Gastroesophageal sphincter (tissue), 4 donors: Measurements from ENCODE around the gene NR3C1. TPM values are rescaled to one million over a fixed set of nuclear protein-coding genes. Genes with fewer than 3 reads are reported as not detected.

Source experiments
- ATAC-seq: fragments of 150-250 bp; one replicate; pipeline ENCODE4 v1.9.1; 2016; ENCODE audit warnings: mild to moderate bottlenecking, moderate library complexity
- H3K27ac ChIP-seq, 4 donors: fragments of 200-600 bp; sonication (generic) in 3 of 4; 1 replicate in 3 of 4; 2 replicates in 1 of 4; pipeline ENCODE4 v1.5.1; 2016 to 2019
- H3K27me3 ChIP-seq: fragments of 200-600 bp; sonication (generic); one replicate; pipeline ENCODE4 v1.5.1; 2019
- H3K36me3 ChIP-seq, 2 donors: fragments of 200-600 bp; sonication (generic); one replicate each; pipeline ENCODE4 v1.5.1; 2019; ENCODE audit warnings: control low read depth in 1 of 2
- H3K4me1 ChIP-seq, 3 donors: fragments of 200-600 bp; sonication (generic); 1 replicate in 2 of 3; 2 replicates in 1 of 3; pipeline ENCODE4 v1.5.1; 2016 to 2019; ENCODE audit warnings: control low read depth in 2 of 3
- H3K4me3 ChIP-seq, 2 donors: fragments of 200-600 bp; sonication (generic); one replicate each; pipeline ENCODE4 v1.5.1; 2019; ENCODE audit warnings: mild to moderate bottlenecking in 1 of 2, moderate library complexity in 1 of 2
- H3K9me3 ChIP-seq, 3 donors: fragments of 200-600 bp; sonication (generic); one replicate each; pipeline ENCODE4 v1.5.1; 2017 to 2019; ENCODE audit warnings: control low read depth in 2 of 3
- EP300 ChIP-seq: sonication (generic); formaldehyde crosslinking; IDR thresholded peaks from one replicate; pipeline ENCODE4 v1.6.1; 2017; ENCODE audit warnings: antibody characterized with exemption, mild to moderate bottlenecking
- POLR2A ChIP-seq, 2 donors: fragments of 450-650 bp; IDR thresholded peaks; one replicate each; pipeline ENCODE4 v1.6.1; 2017; ENCODE audit warnings: antibody characterized with exemption in 2 of 2, mild to moderate bottlenecking in 2 of 2, moderate library complexity in 1 of 2
- POLR2AphosphoS5 ChIP-seq: sonication (generic); formaldehyde crosslinking; IDR thresholded peaks from one replicate; pipeline ENCODE4 v1.6.1; 2017; ENCODE audit warnings: antibody characterized with exemption
- WGBS, 2 donors: methylation state at CpG; one replicate each; pipeline ENCODE4 v1.1.5; 2018; ENCODE audit warnings: low coverage in 1 of 2; 5-methylcytosine and 5-hydroxymethylcytosine counted together
- total RNA-seq, 4 donors: library from RNA; depleted of rRNA; stranded (reverse); fragments of >200 nt; gene quantifications; one replicate each; pipeline ENCODE4 v1.1.0, GENCODE V29; 2016
- TF ChIP-seq, protein P1 (sequence below), 4 experiments: fragments of 200-600 bp in 2 of 4; fragments of 450-650 bp in 2 of 4; sonication (generic) in 1 of 4; IDR thresholded peaks; one replicate each; pipeline ENCODE4 v1.5.1; 2017 to 2019; ENCODE audit warnings: antibody characterized with exemption in 4 of 4, mild to moderate bottlenecking in 2 of 4, moderate library complexity in 2 of 4

The NR3C1 gene
- total RNA-seq, 4 donors from 2014 or later: 69.7 to 103 (median 85.6) TPM

DNA sequence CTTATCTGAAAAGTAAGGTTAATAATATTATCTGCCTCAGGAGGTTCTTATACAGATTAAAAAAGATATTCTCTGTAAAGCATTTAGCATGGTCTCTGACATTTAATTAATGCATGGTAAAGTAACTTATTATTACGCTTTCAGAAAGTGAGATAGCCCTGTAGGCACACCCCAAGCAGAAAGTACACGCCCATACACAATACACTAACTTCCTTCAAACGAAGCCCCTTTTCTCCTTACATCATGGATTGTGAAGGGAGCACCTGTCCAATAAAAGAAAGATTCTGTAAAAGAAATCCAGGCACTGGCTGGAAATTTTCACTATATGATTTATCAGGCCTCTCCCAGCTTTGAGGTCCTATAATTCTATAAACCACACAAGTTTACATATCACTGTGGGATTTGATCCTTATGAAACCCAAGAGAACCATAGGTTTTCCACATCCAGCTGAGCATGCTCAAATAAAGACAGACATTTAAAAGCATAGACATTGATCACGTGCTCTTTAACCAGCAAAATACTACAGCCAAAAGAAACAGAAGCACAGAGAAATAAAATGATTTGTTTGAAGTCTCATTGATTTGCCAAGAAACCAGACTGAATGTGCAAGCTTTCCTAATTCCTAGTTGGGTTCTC lies 14.1 kb upstream of the NR3C1 start:
- no peak overlapping the region for H3K27ac ChIP-seq
- 87 to 90% methylated on average over 4 of the region's 4 CpGs for WGBS, 2 donors
- no peaks in the 10 kb centered on the region for H3K9me3 ChIP-seq
- no peaks in the 10 kb centered on the region for H3K27me3 ChIP-seq
- ATAC-seq: no peak
- no peaks in the 10 kb centered on the region for H3K36me3 ChIP-seq
- TF ChIP-seq EP300 (no peak), POLR2AphosphoS5 (no peak), POLR2A (IDR thresholded peaks at IDR 0.05) (no peak)
- TF ChIP-seq, protein P1, sequence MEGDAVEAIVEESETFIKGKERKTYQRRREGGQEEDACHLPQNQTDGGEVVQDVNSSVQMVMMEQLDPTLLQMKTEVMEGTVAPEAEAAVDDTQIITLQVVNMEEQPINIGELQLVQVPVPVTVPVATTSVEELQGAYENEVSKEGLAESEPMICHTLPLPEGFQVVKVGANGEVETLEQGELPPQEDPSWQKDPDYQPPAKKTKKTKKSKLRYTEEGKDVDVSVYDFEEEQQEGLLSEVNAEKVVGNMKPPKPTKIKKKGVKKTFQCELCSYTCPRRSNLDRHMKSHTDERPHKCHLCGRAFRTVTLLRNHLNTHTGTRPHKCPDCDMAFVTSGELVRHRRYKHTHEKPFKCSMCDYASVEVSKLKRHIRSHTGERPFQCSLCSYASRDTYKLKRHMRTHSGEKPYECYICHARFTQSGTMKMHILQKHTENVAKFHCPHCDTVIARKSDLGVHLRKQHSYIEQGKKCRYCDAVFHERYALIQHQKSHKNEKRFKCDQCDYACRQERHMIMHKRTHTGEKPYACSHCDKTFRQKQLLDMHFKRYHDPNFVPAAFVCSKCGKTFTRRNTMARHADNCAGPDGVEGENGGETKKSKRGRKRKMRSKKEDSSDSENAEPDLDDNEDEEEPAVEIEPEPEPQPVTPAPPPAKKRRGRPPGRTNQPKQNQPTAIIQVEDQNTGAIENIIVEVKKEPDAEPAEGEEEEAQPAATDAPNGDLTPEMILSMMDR (IDR thresholded peaks at IDR 0.05): no peak
- H3K4me1 ChIP-seq: peaks cover 0 to 5% (median 0%) of the 10 kb centered on the region in 3 donors
- H3K4me3 ChIP-seq: no peak overlapping the region

DNA sequence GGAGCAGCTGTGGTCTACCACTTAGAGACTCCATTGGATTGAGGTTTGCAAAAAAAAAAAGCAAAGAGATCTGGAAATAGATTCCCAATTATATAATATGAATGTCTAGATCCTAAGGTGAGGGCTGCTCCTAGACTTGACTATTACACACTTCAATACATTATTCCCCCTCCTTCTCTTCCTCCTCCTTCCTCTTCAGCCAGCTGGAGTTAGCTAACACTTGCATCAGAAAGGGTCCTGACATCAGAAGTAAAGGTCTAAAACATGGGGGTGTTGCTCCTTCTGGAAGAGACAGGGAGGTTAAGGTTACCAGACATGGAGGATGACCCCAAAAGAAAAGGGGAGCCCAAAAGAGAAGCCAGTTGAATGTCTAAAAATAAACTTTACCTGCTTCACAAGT lies 12.9 kb upstream of the NR3C1 start:
- no peaks in the 10 kb centered on the region for H3K36me3 ChIP-seq
- TF ChIP-seq EP300 (no peak), POLR2A (IDR thresholded peaks at IDR 0.05) (no peak), POLR2AphosphoS5 (no peak)
- TF ChIP-seq, protein P1 (IDR thresholded peaks at IDR 0.05): no peak
- no peak for ATAC-seq
- no peaks in the 10 kb centered on the region for H3K27me3 ChIP-seq
- no peak overlapping the region for H3K27ac ChIP-seq
- H3K4me1 ChIP-seq: peaks cover 0 to 5% (median 0%) of the 10 kb centered on the region in 3 donors
- H3K9me3 ChIP-seq: no peaks in the 10 kb centered on the region
- H3K4me3 ChIP-seq: no peak overlapping the region

DNA sequence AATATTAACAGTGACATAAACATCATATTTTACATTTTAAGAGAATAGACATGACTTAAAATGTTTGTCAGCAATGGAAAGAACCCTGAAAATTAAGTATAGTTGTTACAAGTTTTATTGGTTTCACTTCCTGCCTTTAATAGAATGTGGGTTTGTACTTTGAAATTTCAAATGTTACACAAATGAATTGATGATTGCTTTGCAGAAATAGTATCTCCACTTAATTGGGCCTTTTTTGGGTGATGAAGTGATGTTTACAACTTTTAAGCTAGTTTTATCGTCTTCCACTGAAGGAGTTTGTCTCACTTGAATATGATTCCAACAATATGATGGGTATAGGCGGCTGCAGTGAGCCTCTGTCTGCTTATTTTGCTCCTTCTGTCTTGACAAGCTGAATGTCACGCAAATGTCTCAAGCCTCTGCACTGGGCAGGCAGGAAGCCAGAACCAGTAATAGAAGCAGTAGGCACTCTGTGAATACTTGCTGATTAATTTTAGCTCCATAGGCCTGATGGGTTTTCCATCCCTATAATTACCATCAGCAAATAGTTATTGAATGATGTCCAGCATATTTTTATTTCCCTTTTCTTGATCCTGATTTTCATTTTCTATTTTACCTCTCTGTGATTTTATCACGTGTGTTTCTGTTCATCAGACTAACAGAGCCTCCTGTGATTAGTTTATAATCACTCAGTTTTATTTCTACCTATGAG lies 10.6 kb upstream of the NR3C1 start:
- no peak overlapping the region for H3K27ac ChIP-seq
- no peak for ATAC-seq
- no peak overlapping the region for H3K4me3 ChIP-seq
- no peaks in the 10 kb centered on the region for H3K27me3 ChIP-seq
- H3K36me3 ChIP-seq: no peaks in the 10 kb centered on the region
- TF ChIP-seq POLR2A (IDR thresholded peaks at IDR 0.05) (no peak), POLR2AphosphoS5 (no peak)
- no peaks in the 10 kb centered on the region for H3K9me3 ChIP-seq
- WGBS, 2 donors: 60 to 90% methylated on average over 3 to 4 of the region's 4 CpGs
- peaks cover 0 to 5% (median 0%) of the 10 kb centered on the region in 3 donors for H3K4me1 ChIP-seq

DNA sequence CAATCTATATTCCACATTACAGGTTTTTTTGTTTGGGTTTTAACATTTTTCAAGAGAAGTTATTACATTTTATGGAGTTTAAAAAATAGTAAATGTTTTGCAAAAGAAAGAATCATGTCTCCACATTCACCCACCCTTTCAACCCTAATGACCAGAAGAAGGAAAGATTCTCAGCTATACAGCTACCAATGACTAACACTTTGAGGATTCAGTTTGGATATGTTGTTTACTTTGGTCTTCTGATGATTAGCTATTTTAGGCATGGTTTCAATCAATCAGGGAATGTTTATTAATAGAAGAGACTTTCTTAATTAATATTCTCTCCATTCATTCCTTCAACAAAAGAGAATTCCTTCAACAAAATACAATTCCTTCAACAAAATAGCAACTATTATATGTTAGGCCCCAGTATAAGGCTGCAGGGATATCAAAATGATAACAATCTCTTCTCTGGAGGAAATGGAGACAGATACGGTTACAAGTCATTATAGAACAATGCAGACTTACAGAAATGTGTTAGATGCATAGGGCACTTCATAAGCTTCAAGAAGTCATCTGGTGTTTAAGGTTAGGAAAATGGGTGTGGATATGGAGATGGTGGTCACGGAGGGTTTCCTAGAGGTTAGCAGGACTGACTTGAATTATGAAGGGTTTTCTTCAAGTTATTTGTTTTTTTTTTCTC lies 9.3 kb upstream of the NR3C1 start:
- H3K27me3 ChIP-seq: no peaks in the 10 kb centered on the region
- H3K4me1 ChIP-seq: peaks cover 0 to 5% (median 0%) of the 10 kb centered on the region in 3 donors
- WGBS, 2 donors: 76 to 100% methylated on average over 1 to 2 of the region's 2 CpGs
- H3K4me3 ChIP-seq: no peak overlapping the region
- H3K27ac ChIP-seq: no peak overlapping the region
- H3K36me3 ChIP-seq: no peaks in the 10 kb centered on the region
- ATAC-seq: no peak
- no peaks in the 10 kb centered on the region for H3K9me3 ChIP-seq
- TF ChIP-seq EP300: no peak
- no peak for TF ChIP-seq POLR2A (IDR thresholded peaks at IDR 0.05)
- TF ChIP-seq, protein P1 (IDR thresholded peaks at IDR 0.05): no peak
- no peak for TF ChIP-seq POLR2AphosphoS5

DNA sequence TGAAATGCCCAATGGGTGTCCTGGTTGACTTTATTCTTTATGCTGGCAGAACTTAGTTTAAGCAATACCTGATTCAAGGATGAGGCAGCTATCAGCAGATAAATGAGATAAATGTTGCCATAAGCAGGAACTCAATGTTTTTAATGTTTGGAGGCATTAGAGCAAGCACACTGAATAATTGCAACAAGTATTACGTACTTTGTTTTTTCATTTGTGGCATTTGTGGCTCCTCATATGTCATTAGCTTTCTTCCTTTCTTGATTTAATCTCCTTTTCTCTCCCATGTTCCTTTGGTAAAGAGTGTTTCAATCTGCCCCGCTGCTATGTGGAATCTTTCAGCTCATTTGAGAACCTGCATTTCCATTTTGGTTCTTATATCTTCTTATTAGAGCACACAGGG lies 6.4 kb upstream of the NR3C1 start:
- Histone ChIP-seq H3K27me3 (no peaks in the 10 kb centered on the region), H3K9me3 (no peaks in the 10 kb centered on the region), H3K27ac (no peak overlapping the region), H3K4me1 (peaks cover 0 to 9% (median 0%) of the 10 kb centered on the region in 3 donors), H3K4me3 (no peak overlapping the region), H3K36me3 (no peaks in the 10 kb centered on the region)
- TF ChIP-seq, protein P1 (IDR thresholded peaks at IDR 0.05): no peak
- no peak for ATAC-seq
- WGBS, 2 donors: 92 to 100% methylated on average over 1 to 2 of the region's 2 CpGs
